Measurements from ENCODE around the gene KAT6B.

GRCh38 chr10:75002351-75002725 lies 175.9 kb downstream of the KAT6B start:
- TF ChIP-seq POLR2A (IDR thresholded peaks at IDR 0.05) (no peak), CTCF (IDR thresholded peaks at IDR 0.05) (no peak)
